DMS153 treated with DMSO at 0.1 percent for 48 hours (cell line): ENCODE results near the gene SLC4A2.

Experiments
- DNase-seq: peaks from one replicate; lab custom pipeline; 2025; ENCODE audit not compliant: unreplicated experiment; lab: John Stamatoyannopoulos, UW

The SLC4A2 gene

DNA sequence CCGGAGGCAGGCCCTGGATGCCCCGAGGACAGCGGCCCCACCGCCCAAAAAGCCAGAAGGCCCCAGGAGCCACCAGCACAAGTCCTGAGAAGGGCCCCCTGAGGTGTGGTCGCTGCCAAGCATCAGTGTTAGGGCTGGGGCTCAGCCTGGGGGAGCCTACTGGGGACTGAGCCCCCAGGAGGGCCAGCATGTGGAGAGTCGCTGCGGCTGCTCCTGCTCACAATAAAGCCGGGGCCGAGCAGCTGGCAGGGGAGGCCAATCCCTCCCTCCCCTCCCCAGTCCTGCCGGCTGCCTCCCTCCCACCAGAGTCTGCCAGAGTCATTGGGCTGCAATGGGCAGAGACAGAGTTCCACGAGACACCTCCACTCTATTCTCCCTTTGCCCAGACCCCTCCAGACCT, 14.1 kb upstream of the SLC4A2 start:
- DNase-seq = no peak

DNA sequence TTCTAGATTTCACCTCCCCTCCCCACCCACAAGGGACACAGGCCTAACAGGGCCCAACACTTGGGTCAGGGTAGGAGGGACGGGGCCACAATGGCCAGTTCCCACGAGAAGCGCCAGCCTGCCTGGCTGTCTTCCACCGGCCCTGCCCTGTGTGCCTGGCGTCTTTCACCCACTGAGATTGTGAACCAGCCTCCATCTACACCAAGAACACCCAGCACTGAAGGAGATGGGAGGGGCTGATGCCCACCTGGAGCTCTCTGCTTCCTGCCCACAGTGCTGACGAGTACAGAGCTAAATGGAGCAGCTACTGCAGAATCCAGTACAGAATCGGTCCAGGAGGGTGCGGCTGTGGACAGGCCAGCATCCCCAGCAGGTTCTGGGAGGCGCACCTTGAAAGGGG, 13.4 kb upstream of the SLC4A2 start:
- no peak for DNase-seq

DNA sequence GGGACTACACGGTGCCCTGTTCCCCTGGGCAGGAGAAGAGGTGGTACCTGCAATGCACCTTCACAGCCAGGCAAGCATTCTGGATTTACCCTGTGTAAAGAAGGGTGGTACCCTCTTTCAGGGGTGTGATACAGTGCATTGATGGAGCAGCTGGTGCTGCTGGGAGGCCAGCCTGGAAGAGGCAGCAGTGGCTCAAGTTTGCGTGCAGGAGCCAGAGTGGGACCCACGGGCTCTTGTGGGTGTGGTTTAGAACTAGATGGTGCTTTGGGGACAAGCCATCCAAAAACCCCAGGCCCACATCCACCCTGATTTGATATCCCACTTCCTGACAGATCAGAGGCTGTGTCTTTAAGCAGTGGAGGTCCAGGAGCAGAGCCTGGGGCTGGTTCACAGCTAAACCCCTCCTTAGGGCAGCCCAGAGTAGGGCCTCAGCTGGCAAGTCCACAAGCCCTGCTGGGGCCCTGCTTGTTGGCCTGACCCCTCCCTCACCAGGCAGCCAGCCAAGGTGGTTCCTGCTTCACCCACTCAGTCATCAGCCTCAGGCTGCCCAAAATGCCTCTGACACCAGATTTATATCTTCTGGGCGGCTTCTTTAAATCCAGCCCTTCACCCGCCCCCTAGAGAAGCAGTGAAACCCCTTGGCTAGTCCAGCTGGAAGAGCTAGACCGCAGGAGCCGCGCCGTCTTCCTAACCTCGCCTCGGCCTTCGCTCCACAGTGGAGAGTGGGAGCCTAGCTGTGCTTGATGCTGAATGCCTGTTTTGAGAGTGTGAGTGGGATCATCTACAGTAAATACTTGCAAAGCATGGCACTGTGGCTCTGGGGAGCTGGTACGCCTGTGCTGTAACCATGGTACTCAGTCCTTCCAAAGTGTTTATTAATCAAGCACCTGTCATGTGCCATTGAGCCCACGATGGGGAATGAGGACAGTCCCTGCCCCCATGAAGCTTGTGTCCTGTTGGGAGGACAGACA, 12.5 kb upstream of the SLC4A2 start:
- DNase-seq = no peak

DNA sequence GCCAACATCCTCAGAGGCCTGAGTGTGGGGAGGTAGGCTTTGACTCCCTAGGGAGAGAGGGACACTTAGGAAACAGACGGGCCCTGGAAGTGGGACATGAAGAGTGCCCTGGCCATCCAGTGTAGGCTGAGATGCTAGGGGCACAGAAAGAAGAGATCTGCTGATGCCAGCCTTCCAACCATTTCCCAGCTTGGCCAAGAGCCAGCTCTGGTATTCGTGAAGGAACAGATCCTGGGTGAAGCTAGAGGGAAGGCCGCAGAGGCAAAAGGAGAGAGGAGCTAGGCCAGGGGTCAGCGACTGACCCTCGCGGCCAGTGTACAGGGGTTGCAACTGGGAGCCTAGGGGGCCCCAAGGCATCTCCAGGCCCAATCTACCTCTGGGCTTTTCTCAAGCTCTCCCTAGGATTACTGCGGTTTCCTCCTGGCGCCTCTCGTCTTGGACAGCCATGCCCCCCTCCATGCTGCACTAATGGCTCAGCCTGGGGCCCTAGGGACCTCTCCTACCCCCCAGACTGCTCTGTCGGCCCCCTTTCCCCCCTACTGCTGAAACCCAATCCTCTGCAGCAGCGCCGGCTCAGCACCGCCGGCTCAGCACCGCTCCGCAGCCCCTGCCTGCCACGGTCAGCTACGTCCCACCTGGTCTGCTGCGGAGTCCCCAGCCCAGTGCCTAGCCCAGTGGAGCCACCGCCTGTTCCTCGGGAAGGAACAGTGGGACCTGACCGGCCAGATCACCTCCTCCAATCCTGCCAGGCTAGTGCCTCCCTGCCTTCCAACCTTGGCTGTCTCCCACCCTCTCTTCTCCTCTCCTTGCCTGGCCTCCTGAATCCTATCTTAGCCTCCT, 11.2 kb upstream of the SLC4A2 start, which contains the start of gene ASIC3:
Gene ASIC3 (plus strand): TSS at position 556 of the 840 bp plus-strand sequence. CDS start 355 bp downstream, outside the sequence.
- DNase-seq = no peak

DNA sequence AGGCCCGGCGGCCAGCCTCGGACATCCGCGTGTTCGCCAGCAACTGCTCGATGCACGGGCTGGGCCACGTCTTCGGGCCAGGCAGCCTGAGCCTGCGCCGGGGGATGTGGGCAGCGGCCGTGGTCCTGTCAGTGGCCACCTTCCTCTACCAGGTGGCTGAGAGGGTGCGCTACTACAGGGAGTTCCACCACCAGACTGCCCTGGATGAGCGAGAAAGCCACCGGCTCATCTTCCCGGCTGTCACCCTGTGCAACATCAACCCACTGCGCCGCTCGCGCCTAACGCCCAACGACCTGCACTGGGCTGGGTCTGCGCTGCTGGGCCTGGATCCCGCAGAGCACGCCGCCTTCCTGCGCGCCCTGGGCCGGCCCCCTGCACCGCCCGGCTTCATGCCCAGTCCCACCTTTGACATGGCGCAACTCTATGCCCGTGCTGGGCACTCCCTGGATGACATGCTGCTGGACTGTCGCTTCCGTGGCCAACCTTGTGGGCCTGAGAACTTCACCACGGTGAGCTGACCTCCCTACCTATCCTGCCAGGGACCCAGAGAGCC, 10.4 kb upstream of the SLC4A2 start:
- no peak for DNase-seq

DNA sequence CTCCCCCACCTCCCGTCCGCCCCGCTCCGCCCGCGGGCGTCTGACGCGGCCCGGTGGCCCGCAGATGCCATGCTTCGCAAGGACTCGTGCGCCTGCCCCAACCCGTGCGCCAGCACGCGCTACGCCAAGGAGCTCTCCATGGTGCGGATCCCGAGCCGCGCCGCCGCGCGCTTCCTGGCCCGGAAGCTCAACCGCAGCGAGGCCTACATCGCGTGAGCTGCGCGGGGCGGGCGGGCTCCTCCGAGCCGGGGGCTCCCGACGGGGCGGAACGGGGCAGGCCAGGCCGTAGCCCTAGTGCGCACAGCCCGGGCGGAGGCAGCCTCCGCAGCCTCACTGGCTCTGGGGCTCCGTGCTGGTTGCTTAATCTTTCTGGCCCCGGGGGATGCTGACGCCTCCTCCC, 8.3 kb upstream of the SLC4A2 start:
- DNase-seq = no peak

DNA sequence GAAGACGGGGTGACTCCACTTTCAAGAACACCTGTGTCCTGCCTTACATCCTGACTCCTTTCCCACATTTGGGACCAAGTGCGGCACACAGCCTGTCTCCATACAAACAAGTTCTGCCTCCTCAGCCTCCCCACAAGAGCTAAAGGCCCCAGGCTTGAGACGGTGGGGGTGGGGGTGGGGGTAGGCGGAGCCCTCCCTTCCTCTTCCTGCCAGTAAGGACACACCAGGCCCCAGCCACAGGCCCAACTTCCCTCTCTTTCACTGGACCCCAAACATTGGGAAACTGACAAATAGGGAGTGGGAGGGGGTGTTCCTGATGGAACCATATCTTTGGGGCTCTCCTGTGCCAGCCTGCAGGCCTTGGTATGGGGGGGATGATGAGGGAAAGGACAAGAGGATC, 6.3 kb upstream of the SLC4A2 start:
- no peak for DNase-seq

DNA sequence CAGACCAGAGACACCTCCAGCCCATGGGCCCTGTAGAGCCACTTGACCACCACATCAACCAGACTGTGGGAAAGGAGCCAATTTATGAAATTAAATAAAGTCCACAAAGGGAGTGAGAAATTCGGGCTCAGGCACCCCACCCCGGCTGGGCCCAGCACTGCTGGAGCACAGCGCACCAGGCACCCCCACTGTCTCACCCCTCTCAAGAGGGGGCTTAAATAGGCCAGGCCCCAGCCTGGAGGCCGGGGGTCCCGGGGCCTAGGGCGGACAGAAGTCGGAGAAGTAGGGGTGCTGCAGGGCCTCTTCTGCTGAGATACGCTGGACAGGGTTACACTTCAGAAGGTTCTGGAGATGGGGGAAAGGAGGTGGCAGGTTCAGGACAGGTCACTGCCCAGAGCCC, 5.6 kb upstream of the SLC4A2 start:
- no peak for DNase-seq

DNA sequence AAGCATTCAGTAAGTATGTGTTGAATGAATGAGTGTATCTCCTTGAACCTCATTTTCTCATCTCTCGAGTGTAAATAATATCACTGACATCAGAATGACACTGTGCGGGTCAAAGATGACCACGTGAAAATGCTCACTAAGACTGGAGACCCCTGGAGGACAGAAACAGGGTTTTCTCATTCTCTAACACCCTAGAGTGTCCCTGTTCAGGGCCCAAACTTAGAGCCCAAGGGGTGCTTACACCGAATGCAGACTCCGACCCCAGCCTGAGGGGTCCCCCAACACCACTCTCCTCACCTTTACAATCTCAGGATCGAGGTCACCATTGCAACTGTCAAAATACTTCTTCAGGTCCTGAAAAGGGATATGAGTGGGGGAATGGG, 3.1 kb upstream of the SLC4A2 start:
- no peak for DNase-seq

DNA sequence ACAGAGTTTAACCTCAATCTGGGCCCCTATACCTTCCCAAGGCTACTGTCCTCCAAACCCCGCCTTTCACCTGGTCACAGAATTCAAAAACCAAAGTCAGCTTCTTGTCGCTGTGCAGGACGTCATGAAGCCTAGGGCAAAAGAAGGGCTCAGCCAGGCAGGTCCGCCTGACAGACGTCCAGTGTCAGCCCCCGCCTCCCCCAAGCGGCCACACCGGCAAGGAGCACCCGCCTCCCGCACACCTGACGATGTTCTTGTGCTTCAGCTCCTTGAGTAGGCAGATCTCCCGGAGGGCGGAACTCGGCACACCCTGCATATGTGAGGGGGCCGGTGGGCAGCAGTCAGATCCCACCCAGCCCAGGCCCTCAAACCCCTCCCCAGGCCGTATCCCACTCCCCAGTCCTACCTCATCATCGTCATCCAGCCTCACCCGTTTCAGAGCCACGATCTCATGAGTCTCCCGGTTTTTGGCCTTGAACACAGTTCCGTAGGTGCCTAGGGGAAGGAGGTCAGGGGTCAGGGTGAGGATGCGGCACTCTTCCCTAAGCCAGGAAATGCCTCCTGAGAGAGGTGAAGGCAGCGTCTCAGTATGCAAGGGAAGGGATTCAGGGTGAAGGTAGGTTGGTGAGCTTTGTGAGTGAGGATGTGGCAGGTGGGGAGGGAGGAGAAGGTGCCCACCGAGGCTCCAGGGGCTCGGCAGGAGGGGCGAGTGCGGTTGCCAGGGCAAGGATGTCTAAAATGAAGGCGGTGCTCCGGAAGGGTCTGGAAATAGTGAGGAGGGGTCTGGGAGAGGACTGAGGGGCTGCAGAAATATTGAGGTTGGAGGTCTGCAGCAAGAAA, 2.5 kb upstream of the SLC4A2 start:
- no peak for DNase-seq

DNA sequence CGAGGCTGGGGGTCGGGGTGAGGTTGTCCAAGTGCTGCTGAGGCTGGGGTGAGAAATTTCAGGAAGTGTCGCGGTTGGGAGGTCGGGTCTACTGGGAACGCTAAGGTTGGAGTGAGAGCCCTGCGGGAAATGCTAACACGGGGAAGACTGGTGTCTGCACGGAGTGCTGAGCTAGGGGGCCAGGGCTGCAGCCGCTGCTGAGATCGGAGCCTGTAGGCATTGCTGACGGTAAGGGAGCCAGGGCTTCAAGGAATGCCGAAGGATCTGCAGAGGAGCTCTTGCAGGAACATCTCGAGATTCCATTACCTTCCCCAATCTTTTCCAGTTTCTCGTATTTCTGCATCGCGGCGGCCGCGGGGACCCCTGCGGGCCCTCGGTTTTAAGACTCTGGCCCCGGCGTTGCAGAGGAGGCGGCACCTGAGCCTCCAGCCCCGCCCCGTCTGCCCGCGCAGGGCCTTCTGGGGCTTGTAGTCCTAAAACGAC, 1.8 kb upstream of the SLC4A2 start, which contains the start of gene CDK5:
Gene CDK5 (minus strand): TSS at position 392 of the 483 bp plus-strand sequence. CDS start 49 bp downstream, at position 343.
- no peak for DNase-seq

DNA sequence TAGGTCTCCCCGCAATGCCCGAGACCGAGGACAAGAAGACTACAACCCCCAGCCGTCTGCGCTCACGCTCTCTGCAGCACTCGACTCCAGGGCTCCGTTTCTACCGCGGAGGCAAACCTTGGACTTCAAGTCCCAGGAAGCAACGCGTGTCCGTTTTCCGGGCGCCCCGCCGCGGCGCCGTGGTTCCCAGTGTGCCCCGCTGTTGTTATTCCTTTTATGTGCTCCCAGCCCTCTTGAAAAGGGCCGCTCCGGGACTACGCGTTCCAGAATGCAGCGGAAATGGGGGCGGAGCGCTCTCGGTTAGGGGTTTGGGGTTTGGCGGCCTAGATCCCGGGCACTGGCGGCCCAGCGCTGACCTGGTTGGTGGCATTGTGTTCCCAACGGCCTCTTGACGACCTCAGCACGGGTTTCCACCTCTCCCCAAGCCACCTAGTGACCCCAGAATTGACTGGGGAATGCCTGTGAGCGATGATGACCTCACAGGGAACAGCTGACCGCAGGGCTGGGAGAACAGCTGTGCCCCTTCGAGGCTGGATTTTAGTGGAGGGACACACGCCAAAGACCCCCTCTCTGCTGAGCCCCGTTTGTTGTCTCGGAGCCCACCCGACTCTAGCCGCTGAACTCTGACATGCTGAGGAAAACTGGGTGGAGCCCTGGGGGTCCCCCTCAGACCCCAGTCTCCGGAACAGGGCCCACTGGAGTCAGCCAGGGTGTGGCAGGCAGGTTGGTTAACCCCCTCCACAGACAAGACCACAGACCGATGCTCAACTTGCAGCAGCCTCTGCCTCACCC, 1.2 kb upstream of the SLC4A2 start:
- peak; percentile 98 for DNase-seq

DNA sequence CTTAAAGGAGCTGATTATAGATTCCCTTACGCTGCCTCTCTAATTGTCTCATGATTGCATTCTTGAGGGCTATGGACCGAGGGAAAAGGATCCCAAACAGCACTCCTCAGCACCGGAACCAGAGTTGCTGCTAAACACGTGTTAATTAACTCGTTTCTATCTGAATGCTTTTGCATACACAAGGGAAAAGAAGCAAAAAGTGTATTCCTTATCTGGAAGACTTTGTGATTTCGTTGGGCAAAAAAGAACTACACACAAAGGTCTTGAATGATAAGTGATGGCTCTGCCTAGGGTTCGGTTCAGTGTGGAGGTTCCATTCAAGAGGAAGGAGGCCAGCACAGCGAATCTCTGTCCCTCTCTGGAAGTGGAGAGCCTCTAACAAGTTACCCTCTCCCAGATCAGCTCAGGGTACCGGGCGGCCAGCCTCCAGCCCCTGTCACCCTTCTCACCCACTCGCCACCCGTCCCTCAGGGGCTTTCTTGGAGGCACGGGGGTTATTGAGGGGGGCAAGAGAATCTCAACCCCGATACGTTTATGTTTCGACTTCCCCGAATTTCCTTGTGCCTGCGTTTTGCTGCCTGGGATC, 515 bp upstream of the SLC4A2 start:
- no peak for DNase-seq

DNA sequence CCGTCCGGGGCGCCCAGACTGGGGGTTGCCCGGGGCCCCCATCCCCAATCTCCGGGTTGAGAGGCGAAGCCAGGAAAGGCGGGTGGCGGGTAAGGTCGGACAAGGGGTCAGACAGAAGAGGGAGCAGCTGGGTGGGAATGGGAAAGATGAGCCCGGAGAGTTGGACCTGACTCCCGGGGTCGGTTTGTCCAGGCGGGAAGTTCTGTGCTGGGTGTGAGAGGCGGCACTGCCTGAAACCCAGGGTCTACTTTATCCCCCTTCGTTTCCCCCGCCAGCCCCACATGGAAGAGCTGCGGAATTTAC, 675 bp downstream of the SLC4A2 start:
- DNase-seq = no peak

DNA sequence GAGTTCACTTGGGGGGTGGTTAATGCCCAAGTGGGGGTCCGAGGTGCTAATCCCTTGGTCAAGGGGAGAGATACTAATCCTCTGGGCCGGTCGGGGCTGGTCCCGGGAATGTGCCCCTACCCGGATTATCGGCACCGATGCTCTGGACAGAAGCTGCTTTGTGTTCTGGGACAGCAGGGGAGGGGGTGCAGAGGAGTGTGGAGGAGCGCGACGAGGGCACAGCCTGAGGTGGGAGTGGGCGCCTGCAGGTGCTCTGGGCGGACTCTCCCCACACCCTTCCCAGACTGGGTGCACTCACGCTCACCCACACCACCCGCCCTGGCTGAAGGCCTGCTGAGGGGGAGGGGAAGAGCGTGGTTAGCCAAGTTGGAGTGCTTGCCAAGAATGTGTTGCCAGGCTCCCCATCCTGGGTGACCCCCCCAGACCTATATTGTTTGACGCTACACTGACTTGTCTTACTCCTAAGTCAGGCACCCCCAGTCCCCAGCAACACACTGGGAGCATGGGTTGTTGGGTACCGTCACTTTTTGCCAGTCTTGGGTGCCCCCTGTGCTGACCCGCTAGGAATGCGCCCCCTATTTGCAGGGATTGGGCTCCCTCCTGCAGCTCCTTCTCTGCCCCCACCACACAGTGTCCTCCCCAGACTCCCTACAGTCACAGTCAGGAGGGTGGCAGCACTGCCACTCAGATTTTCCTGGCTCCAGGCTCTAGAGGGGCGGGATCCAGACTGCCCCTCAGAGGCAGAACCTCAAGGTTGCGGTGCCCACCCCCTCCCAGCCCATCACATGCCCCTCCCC, 1.2 kb downstream of the SLC4A2 start:
- DNase-seq = no peak

DNA sequence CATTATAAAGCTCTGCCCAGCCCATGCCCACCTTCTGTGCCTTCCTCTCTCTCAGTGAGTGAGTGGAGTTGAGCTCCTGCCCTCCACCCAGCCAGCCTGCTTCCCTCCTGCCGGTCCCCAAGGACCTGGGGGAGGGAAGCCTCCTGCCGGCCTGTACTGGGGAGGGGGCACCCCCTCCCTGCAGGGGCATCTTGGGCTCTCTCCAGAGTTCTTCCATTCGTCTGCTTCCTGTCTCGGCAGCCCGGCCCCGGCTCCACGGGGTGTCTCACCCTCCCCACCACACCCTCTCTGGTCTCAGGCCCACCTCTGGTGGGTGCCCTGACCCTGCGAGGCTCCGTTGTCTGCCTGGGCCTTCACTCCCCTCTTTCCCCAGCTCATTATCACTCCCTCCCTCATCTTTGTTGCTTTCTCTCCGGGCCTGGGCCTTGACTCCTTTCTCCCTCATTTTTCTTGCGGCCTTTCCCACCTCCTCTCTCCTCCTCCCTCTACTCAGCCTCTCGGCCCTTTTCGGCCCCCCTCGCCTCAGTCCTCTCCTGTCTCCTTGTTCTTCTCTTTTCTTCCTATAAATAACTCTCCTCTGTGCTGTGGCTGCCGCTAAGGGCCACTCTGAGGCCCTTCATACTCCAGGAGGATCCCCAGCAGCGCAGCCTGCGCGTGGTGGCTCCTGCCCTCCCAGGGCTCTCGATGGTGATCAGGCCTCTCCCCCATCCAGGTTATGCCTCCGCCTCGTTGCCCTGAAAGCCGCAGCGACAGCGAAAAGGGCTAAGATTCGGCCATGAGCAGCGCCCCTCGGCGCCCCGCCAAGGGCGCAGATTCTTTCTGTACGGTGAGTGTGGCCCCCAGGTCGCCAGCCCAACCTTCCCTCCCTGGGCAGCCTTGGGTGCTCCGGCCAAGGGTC, 2.1 kb downstream of the SLC4A2 start:
- DNase-seq = no peak

DNA sequence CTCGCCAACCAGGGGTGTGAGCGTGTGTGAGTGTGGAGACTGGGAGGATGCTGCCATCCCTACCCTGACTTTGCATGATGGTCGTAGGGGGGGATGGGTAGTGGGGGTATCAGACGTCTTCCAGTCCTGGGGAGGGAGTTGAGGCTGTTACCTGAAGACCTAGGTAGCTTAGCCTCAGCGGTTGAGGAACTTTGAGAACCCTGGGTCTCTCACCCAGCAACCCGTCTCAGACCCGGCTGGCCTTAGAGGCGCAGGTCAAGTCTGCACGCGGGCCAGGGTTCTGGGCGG, 2.7 kb downstream of the SLC4A2 start:
- DNase-seq = no peak
